MG63 (cell line): Measurements from ENCODE around the gene SFXN2. TPM values are rescaled to one million over a fixed set of nuclear protein-coding genes. Genes with fewer than 3 reads are reported as not detected.
"Not testable (repeated sequence)": the region's sequence is repeated elsewhere in the genome, so short reads cannot be mapped to it uniquely, and the experiment has no call there.

Experiments
- DNase-seq: peaks from one replicate; pipeline ENCODE4 v3.0.0-alpha.2; 2020
- H3K27me3 ChIP-seq: fragments of 250-450 bp; sonication (Bioruptor Pico); 2 replicates; pipeline ENCODE4 v1.5.1; 2020; ENCODE audit warnings: mild to moderate bottlenecking, moderate library complexity
- H3K36me3 ChIP-seq: fragments of 250-450 bp; sonication (Bioruptor Pico); 2 replicates; pipeline ENCODE4 v1.5.1; 2020; ENCODE audit warnings: mild to moderate bottlenecking, moderate library complexity
- H3K4me3 ChIP-seq: fragments of 250-450 bp; sonication (Bioruptor Pico); 2 replicates; pipeline ENCODE4 v1.5.1; 2020; ENCODE audit warnings: mild to moderate bottlenecking, moderate library complexity
- H3K9me3 ChIP-seq: fragments of 250-450 bp; sonication (Bioruptor Pico); 2 replicates; pipeline ENCODE4 v1.5.1; 2020; ENCODE audit warnings: mild to moderate bottlenecking, moderate library complexity
- total RNA-seq: library from RNA; depleted of rRNA; stranded (reverse); fragments of >200 nt; shearing (Covaris generic); gene quantifications from 2 replicates; pipeline ENCODE4 v1.2.3, GENCODE V29; 2014; ENCODE audit warnings: low replicate concordance

The SFXN2 gene
- total RNA-seq, 1 experiment from 2014 or later: 6.7 TPM

GRCh38 chr10:102710609-102711008, 3.8 kb upstream of the SFXN2 start:
- H3K36me3 ChIP-seq: no peaks in the 10 kb centered on the region
- H3K9me3 ChIP-seq: no peaks in the 10 kb centered on the region
- peak; percentile 41 for DNase-seq
- no peaks in the 10 kb centered on the region for H3K27me3 ChIP-seq
- H3K4me3 ChIP-seq: no peak overlapping the region

- no peak for DNase-seq
- no peaks in the 10 kb centered on the region for H3K9me3 ChIP-seq
- no peaks in the 10 kb centered on the region for H3K27me3 ChIP-seq
- H3K4me3 ChIP-seq: peak overlapping the region; percentile 1; the same call in 1 of the 2 replicates
- H3K36me3 ChIP-seq: no peaks in the 10 kb centered on the region
These were observed 2.3 kb upstream of the SFXN2 start for GRCh38 chr10:102712089-102712488.

- Histone ChIP-seq H3K9me3 (no peaks in the 10 kb centered on the region), H3K4me3 (peak overlapping the region; percentile 90), H3K36me3 (peaks cover 2% of the 10 kb centered on the region; the same call in 1 of the 2 replicates), H3K27me3 (no peaks in the 10 kb centered on the region)
- DNase-seq: no peak
These were observed 1.4 kb upstream of the SFXN2 start for GRCh38 chr10:102712843-102713538.

- H3K27me3 ChIP-seq: no peaks in the 10 kb centered on the region
- DNase-seq: no peak
- H3K9me3 ChIP-seq: no peaks in the 10 kb centered on the region
- peaks cover 2% of the 10 kb centered on the region; the same call in 1 of the 2 replicates for H3K36me3 ChIP-seq
- H3K4me3 ChIP-seq: peak overlapping the region; percentile 90
These were observed 960 bp upstream of the SFXN2 start for GRCh38 chr10:102713539-102713813.

- DNase-seq: peak; percentile 99
- Histone ChIP-seq H3K9me3 (no peaks in the 10 kb centered on the region), H3K36me3 (peaks cover 2% of the 10 kb centered on the region; the same call in 1 of the 2 replicates), H3K4me3 (peak within 1 kb of the TSS; percentile 90), H3K27me3 (no peaks in the 10 kb centered on the region)
These were observed 419 bp upstream of the SFXN2 start, which contains the start of gene ARL3 for GRCh38 chr10:102713814-102714620. Gene ARL3 (minus strand): TSS chr10:102714397. CDS start chr10:102714275, 122 bp downstream.

- peaks cover 2% of the 10 kb centered on the region; the same call in 1 of the 2 replicates for H3K36me3 ChIP-seq
- no peak overlapping the region for H3K4me3 ChIP-seq
- no peaks in the 10 kb centered on the region for H3K27me3 ChIP-seq
- no peak for DNase-seq
- no peaks in the 10 kb centered on the region for H3K9me3 ChIP-seq
These were observed 1.4 kb downstream of the SFXN2 start for GRCh38 chr10:102715880-102716279.

GRCh38 chr10:102716900-102717565, 2.6 kb downstream of the SFXN2 start:
- H3K27me3 ChIP-seq, H3K4me3 ChIP-seq, H3K36me3 ChIP-seq, DNase-seq, H3K9me3 ChIP-seq: not testable (repeated sequence)

- no peak for DNase-seq
- H3K4me3 ChIP-seq: no peak overlapping the region
- peaks cover 2% of the 10 kb centered on the region; the same call in 1 of the 2 replicates for H3K36me3 ChIP-seq
- H3K27me3 ChIP-seq: no peaks in the 10 kb centered on the region
- no peaks in the 10 kb centered on the region for H3K9me3 ChIP-seq
These were observed 3.8 kb downstream of the SFXN2 start for GRCh38 chr10:102718220-102718619.

GRCh38 chr10:102720337-102720736, 5.9 kb downstream of the SFXN2 start:
- Histone ChIP-seq H3K27me3 (no peaks in the 10 kb centered on the region), H3K9me3 (no peaks in the 10 kb centered on the region), H3K4me3 (no peak overlapping the region), H3K36me3 (peaks cover 10% of the 10 kb centered on the region)
- DNase-seq: no peak

GRCh38 chr10:102720775-102721301, 6.4 kb downstream of the SFXN2 start:
- Histone ChIP-seq H3K27me3 (no peaks in the 10 kb centered on the region), H3K36me3 (peaks cover 10% of the 10 kb centered on the region), H3K4me3 (no peak overlapping the region), H3K9me3 (no peaks in the 10 kb centered on the region)
- no peak for DNase-seq

GRCh38 chr10:102721954-102722353, 7.5 kb downstream of the SFXN2 start:
- DNase-seq: no peak
- H3K27me3 ChIP-seq: no peaks in the 10 kb centered on the region
- H3K4me3 ChIP-seq: no peak overlapping the region
- peaks cover 10% of the 10 kb centered on the region for H3K36me3 ChIP-seq
- no peaks in the 10 kb centered on the region for H3K9me3 ChIP-seq

- H3K4me3 ChIP-seq: no peak overlapping the region
- H3K9me3 ChIP-seq: no peaks in the 10 kb centered on the region
- H3K27me3 ChIP-seq: no peaks in the 10 kb centered on the region
- peaks cover 7% of the 10 kb centered on the region for H3K36me3 ChIP-seq
- DNase-seq: no peak
These were observed 9.6 kb downstream of the SFXN2 start for GRCh38 chr10:102723989-102724388.

- H3K9me3 ChIP-seq: no peaks in the 10 kb centered on the region
- H3K36me3 ChIP-seq: peaks cover 16% of the 10 kb centered on the region
- H3K4me3 ChIP-seq: no peak overlapping the region
- H3K27me3 ChIP-seq: no peaks in the 10 kb centered on the region
- DNase-seq: peak; percentile 19
These were observed 11.8 kb downstream of the SFXN2 start for GRCh38 chr10:102726274-102726673.

- Histone ChIP-seq H3K9me3 (no peaks in the 10 kb centered on the region), H3K36me3 (peaks cover 16% of the 10 kb centered on the region), H3K27me3 (no peaks in the 10 kb centered on the region), H3K4me3 (no peak overlapping the region)
- DNase-seq: no peak
These were observed 12.8 kb downstream of the SFXN2 start for GRCh38 chr10:102727037-102727818.

- no peak overlapping the region for H3K4me3 ChIP-seq
- DNase-seq: peak; percentile 63
- H3K9me3 ChIP-seq: no peaks in the 10 kb centered on the region
- no peaks in the 10 kb centered on the region for H3K27me3 ChIP-seq
- peaks cover 13% of the 10 kb centered on the region for H3K36me3 ChIP-seq
These were observed 14.9 kb downstream of the SFXN2 start for GRCh38 chr10:102729029-102730026.
